ENCODE results near the gene NTRK3. TPM values are rescaled to one million over a fixed set of nuclear protein-coding genes. Genes with fewer than 3 reads are reported as not detected.

NTRK3 gene
- total and polyA plus RNA-seq, 2 of the 13 experiments (the other 11 are each of a cell fraction or from before 2014, with no cell fraction given), result not detected

- H3K27ac ChIP-seq (ENCODE audit: extremely low read length, insufficient read depth, low read length), result no peak overlapping the region
- H4K20me1 ChIP-seq (ENCODE audit: insufficient read depth, low read length), result no peaks in the 10 kb centered on the region
- no peaks in the 10 kb centered on the region for H3K4me1 ChIP-seq (ENCODE audit: insufficient read depth, low read length)
- no peaks in the 10 kb centered on the region for H3K36me3 ChIP-seq (replicated peaks in 1 of 2; ENCODE audit: control insufficient read depth in 1 of 2, insufficient read depth in 2 of 2, low read length in 2 of 2)
- ChIA-PET CTCF (ENCODE audit: low intra/inter-chr PET ratio, low total read pairs) (no interaction called here), POLR2A (no interaction called here)
- ATAC-seq (no peak), FAIRE-seq (no peak), DNase-seq (ENCODE audit: low spot score) (no peak)
- no TSS peak for BruUV-seq (replicated peaks)
- H3K4me2 ChIP-seq (ENCODE audit: low read depth, low read length), result no peak overlapping the region
- WGBS (ENCODE audit: low lambda C conversion rate), result 0% methylated on average over 1 of the region's 1 CpG
- H3K27me3 ChIP-seq (ENCODE audit: control insufficient read depth in 1 of 2, insufficient read depth in 2 of 2, low read length in 2 of 2), result no peaks in the 10 kb centered on the region; a peak in 1 of 5 replicates
- intact Hi-C loops (cut with micrococcal nuclease; ENCODE audit: unreplicated experiment) (no loop called here), in situ Hi-C loops (cut with HindIII; ENCODE audit: extremely low pct_ligation_motif_present, low pct_unique_long_range_greater_than_20kb) (no loop called here)
- TF ChIP-seq MYC (CRISPR knock-in tag; IDR thresholded peaks at IDR 0.05; ENCODE audit: borderline replicate concordance) (no peak), ZBTB46 (CRISPR knock-in tag; IDR thresholded peaks at IDR 0.05; ENCODE audit: borderline replicate concordance) (no peak), SAFB2 (CRISPR knock-in tag; IDR thresholded peaks at IDR 0.05; ENCODE audit: borderline replicate concordance, low read depth) (no peak), NFRKB (IDR thresholded peaks at IDR 0.05) (no peak), ISL2 (CRISPR knock-in tag; IDR thresholded peaks at IDR 0.05) (no peak), ZNF281 (CRISPR knock-in tag; IDR thresholded peaks at IDR 0.05; ENCODE audit: borderline replicate concordance) (no peak)
- TF ChIP-seq, protein P1, sequence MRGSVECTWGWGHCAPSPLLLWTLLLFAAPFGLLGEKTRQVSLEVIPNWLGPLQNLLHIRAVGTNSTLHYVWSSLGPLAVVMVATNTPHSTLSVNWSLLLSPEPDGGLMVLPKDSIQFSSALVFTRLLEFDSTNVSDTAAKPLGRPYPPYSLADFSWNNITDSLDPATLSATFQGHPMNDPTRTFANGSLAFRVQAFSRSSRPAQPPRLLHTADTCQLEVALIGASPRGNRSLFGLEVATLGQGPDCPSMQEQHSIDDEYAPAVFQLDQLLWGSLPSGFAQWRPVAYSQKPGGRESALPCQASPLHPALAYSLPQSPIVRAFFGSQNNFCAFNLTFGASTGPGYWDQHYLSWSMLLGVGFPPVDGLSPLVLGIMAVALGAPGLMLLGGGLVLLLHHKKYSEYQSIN (CRISPR knock-in tag; IDR thresholded peaks at IDR 0.05; ENCODE audit: borderline replicate concordance), result no peak
- H3K9ac ChIP-seq (ENCODE audit: insufficient read depth, low read depth, low read length), result no peak overlapping the region
- H2AFZ ChIP-seq (ENCODE audit: low read length), result no peak overlapping the region
- H3K79me2 ChIP-seq (ENCODE audit: insufficient read depth, low read length), result no peaks in the 10 kb centered on the region
- no peaks in the 10 kb centered on the region for H3K9me3 ChIP-seq (ENCODE audit: low read length)
- H3K4me3 ChIP-seq (replicated peaks in 1 of 3; ENCODE audit: insufficient read depth in 1 of 3, low read depth in 2 of 3, low read length in 3 of 3), result no peak overlapping the region
These were observed 207.0 kb downstream of the NTRK3 start for GRCh38 chr15:88049506-88049905.
